Esophagus muscularis mucosa (tissue), 4 donors: ENCODE data around the gene CYTH1. TPM values are rescaled to one million over a fixed set of nuclear protein-coding genes. Genes with fewer than 3 reads are reported as not detected.
"Not testable (repeated sequence)": the region's sequence is repeated elsewhere in the genome, so short reads cannot be mapped to it uniquely, and the experiment has no call there.

Source experiments
- DNase-seq: peaks from one replicate; pipeline ENCODE4 v3.0.0-alpha.2; 2017; ENCODE audit errors: extremely low spot score
- H3K27ac ChIP-seq, 4 donors: fragments of 200-600 bp; sonication (generic); replicated peaks in 1 of 4; 1 replicate in 3 of 4; 2 replicates in 1 of 4; pipeline ENCODE4 v1.5.1; 2016 to 2019; ENCODE audit warnings: mild to moderate bottlenecking in 1 of 4
- H3K27me3 ChIP-seq, 4 donors: fragments of 200-600 bp; sonication (generic); one replicate each; pipeline versions ENCODE4 v1.5.1 to v1.6.0; 2016 to 2019
- H3K36me3 ChIP-seq, 4 donors: fragments of 200-600 bp; sonication (generic); one replicate each; pipeline ENCODE4 v1.5.1; 2016 to 2019
- H3K4me1 ChIP-seq, 4 donors: fragments of 200-600 bp; sonication (generic); one replicate each; pipeline ENCODE4 v1.5.1; 2016 to 2019
- H3K4me3 ChIP-seq, 4 donors: fragments of 200-600 bp; sonication (generic); 1 replicate in 2 of 4; 2 replicates in 2 of 4; pipeline ENCODE4 v1.5.1; 2016 to 2019; ENCODE audit warnings: mild to moderate bottlenecking in 4 of 4, moderate library complexity in 1 of 4
- H3K9me3 ChIP-seq, 4 donors: fragments of 200-600 bp; sonication (generic); 1 replicate in 3 of 4; 2 replicates in 1 of 4; pipeline ENCODE4 v1.5.1; 2016 to 2019
- EP300 ChIP-seq: sonication (generic); formaldehyde crosslinking; IDR thresholded peaks from one replicate; pipeline ENCODE4 v1.6.1; 2017; ENCODE audit warnings: antibody characterized with exemption
- POLR2A ChIP-seq: fragments of 450-650 bp; IDR thresholded peaks from one replicate; pipeline ENCODE4 v1.6.1; 2017; ENCODE audit warnings: antibody characterized with exemption, moderate library complexity, mild to moderate bottlenecking, low read depth
- POLR2AphosphoS5 ChIP-seq, 2 donors: sonication (generic); formaldehyde crosslinking; IDR thresholded peaks; one replicate each; pipeline ENCODE4 v1.6.1; 2017; ENCODE audit warnings: antibody characterized with exemption in 2 of 2
- WGBS: methylation state at CpG from one replicate; pipeline ENCODE4 v1.1.5; 2018; 5-methylcytosine and 5-hydroxymethylcytosine counted together
- intact Hi-C: fragments of 100-400 bp; cut with DNase I; formaldehyde crosslinking; loops from one replicate; pipeline ENCODE4 v1.15.1; 2023
- total RNA-seq, 4 donors: library from RNA; depleted of rRNA; stranded (reverse); fragments of >200 nt; gene quantifications; one replicate each; pipeline versions ENCODE4 v1.1.0 to v1.2.1, GENCODE V29; 2016
- TF ChIP-seq, protein P1 (sequence below), 3 experiments: fragments of 200-600 bp in 2 of 3; fragments of 450-650 bp in 1 of 3; sonication (generic) in 2 of 3; IDR thresholded peaks; one replicate each; pipeline ENCODE4 v1.5.1; 2017 to 2019; ENCODE audit warnings: antibody characterized with exemption in 3 of 3, mild to moderate bottlenecking in 2 of 3, moderate library complexity in 1 of 3

The CYTH1 gene
- total RNA-seq, 4 donors from 2014 or later: 25.7 to 39.4 (median 35.7) TPM

DNA sequence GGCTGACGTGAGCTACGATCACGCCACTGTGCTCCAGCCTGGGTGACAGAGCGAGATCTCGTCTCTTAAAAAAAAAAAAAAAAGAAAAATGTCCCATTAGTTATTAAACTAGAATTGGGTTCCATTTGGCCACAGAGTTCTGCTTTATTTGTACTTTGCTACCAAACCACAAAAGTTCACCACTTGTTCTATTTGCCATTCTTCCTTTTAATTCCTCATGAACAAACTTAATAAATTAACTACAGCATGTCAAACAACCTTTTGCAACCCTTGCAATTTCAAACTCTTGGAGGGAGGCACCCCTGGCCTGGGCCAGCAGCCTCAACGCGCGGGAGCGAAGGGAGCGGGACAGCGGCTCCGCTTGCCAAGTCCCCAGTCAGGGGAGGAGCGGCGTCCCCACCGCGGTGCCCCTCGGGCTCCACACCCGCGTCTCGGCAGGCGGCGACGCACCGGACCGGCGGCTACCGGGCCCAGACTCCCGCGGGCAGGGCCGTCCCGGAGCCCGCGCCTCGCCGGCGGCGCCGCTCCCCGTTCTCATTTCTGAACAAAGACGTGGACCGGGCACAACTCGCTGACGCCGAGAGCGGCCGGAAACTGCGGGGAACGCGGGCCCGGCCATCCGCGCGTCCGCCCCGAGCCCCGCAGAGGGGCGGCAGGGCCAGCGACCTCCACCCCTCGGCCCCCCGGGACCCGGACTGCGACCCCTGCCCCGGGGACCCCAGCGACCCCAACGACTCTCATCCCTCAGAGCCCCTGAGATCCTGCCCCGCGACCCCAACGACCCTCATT lies 775 bp downstream of the CYTH1 start:
- no peak for DNase-seq

DNA sequence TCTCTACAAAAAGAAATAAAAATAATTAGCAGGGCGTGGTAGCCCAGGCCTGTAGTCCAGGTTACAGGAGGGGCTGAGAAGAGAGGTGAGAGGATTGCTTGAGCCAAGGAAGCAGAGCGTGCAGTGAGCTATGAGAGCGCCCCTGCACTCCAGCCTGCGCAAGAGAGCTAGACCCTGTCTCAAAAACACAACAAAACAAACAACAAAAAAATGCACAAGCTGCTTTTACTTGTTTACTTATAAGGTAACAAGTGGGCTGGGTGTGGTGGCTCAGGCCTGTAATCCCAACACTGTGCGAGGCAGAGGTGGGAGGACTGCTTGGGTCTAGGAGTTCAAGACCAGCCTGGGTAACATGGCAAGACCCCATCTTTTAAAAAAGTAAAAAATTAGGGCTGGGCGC lies 1.7 kb downstream of the CYTH1 start:
- TF ChIP-seq EP300: no peak
- TF ChIP-seq, protein P1, sequence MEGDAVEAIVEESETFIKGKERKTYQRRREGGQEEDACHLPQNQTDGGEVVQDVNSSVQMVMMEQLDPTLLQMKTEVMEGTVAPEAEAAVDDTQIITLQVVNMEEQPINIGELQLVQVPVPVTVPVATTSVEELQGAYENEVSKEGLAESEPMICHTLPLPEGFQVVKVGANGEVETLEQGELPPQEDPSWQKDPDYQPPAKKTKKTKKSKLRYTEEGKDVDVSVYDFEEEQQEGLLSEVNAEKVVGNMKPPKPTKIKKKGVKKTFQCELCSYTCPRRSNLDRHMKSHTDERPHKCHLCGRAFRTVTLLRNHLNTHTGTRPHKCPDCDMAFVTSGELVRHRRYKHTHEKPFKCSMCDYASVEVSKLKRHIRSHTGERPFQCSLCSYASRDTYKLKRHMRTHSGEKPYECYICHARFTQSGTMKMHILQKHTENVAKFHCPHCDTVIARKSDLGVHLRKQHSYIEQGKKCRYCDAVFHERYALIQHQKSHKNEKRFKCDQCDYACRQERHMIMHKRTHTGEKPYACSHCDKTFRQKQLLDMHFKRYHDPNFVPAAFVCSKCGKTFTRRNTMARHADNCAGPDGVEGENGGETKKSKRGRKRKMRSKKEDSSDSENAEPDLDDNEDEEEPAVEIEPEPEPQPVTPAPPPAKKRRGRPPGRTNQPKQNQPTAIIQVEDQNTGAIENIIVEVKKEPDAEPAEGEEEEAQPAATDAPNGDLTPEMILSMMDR (IDR thresholded peaks at IDR 0.05): no peak
- peaks cover 17 to 52% (median 44%) of the 10 kb centered on the region in 4 donors for H3K4me1 ChIP-seq
- H3K4me3 ChIP-seq: peak overlapping the region; percentile 92 to 100 (median 99)
- WGBS: 88% methylated on average over 6 of the region's 6 CpGs
- H3K27ac ChIP-seq: peak overlapping the region; percentile 94 to 96 (median 95)
- no peaks in the 10 kb centered on the region for H3K27me3 ChIP-seq
- no peak for DNase-seq
- H3K36me3 ChIP-seq: no peaks in the 10 kb centered on the region
- no peaks in the 10 kb centered on the region for H3K9me3 ChIP-seq
- intact Hi-C loops: loop anchor here (5.0 kb wide), 2 partner anchors 57 to 63 kb away; no protein-coding TSS in a partner anchor

More for the DNA sequence above, 775 bp downstream of the CYTH1 start:
- Histone ChIP-seq H3K9me3 (no peaks in the 10 kb centered on the region), H3K27ac (peak overlapping the region; percentile 94 to 96 (median 95)), H3K36me3 (no peaks in the 10 kb centered on the region), H3K4me3 (peak overlapping the region; percentile 92 to 100 (median 99)), H3K27me3 (no peaks in the 10 kb centered on the region), H3K4me1 (peaks cover 17 to 51% (median 36%) of the 10 kb centered on the region in 4 donors)
- intact Hi-C loops: loop anchor here (5.0 kb wide), 2 partner anchors 56 to 64 kb away; no protein-coding TSS in a partner anchor
- TF ChIP-seq POLR2AphosphoS5 (IDR thresholded peaks at IDR 0.05) (peak in 1 of 2 donors; percentile 27), POLR2A (no peak), EP300 (no peak)
- TF ChIP-seq, protein P1 (IDR thresholded peaks at IDR 0.05): no peak
- WGBS: 7% methylated on average over 18 of the region's 68 CpGs

DNA sequence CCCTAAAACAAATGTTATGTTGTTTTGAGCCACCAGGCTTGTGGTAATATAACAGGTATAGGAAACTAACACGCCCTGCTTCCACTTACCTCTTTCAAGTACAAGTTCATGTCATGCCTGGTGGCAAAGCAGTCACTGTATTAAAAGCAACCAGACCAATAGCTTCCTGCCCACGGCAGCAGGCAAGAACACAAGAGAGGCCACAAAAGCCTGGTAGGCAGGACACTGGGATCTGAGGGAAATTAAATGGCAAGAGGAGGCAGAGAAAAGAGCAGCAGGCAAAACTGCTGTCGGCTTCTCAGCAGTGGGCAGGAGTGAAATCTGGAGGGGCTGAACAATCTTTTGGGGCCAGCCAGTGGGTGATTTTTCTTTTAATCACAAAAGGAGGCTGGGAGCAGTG lies 2.2 kb downstream of the CYTH1 start:
- H3K27ac ChIP-seq: peak overlapping the region; percentile 94 to 96 (median 95)
- H3K4me3 ChIP-seq: peak overlapping the region; percentile 3 to 100 (median 96)
- H3K4me1 ChIP-seq: peaks cover 17 to 54% (median 49%) of the 10 kb centered on the region in 4 donors
- intact Hi-C loops: loop anchor here (5.0 kb wide), 2 partner anchors 57 to 63 kb away; no protein-coding TSS in a partner anchor
- TF ChIP-seq EP300 (no peak), POLR2AphosphoS5 (IDR thresholded peaks at IDR 0.05) (no peak), POLR2A (no peak)
- TF ChIP-seq, protein P1 (IDR thresholded peaks at IDR 0.05): no peak
- no peaks in the 10 kb centered on the region for H3K27me3 ChIP-seq
- no peak for DNase-seq
- H3K36me3 ChIP-seq: no peaks in the 10 kb centered on the region
- no peaks in the 10 kb centered on the region for H3K9me3 ChIP-seq
- WGBS: 71% methylated on average over 3 of the region's 3 CpGs

DNA sequence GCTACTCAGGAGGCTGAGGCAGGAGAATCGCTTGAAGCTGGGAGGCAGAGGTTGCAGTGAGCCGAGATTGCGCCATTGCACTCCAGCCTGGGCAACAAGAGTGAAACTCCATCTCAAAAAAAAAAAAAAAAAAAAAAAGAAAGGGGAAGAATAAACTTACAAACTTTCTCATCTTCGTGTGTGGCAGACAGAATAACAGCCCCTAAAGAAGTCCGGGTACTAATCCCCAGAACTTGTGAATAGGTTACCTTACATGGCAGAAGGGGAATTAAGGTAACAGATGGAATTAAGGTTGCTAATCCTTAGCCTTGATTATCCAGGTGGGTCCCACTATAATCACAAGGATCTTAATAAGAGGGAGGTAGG lies 2.8 kb downstream of the CYTH1 start:
- H3K27me3 ChIP-seq, DNase-seq, H3K36me3 ChIP-seq, H3K4me3 ChIP-seq, intact Hi-C loops, H3K9me3 ChIP-seq: not testable (repeated sequence)
- H3K27ac ChIP-seq: peak overlapping the region; percentile 94 to 96 (median 95)
- 65% methylated on average over 5 of the region's 5 CpGs for WGBS
- peaks cover 17 to 57% (median 53%) of the 10 kb centered on the region in 4 donors for H3K4me1 ChIP-seq

DNA sequence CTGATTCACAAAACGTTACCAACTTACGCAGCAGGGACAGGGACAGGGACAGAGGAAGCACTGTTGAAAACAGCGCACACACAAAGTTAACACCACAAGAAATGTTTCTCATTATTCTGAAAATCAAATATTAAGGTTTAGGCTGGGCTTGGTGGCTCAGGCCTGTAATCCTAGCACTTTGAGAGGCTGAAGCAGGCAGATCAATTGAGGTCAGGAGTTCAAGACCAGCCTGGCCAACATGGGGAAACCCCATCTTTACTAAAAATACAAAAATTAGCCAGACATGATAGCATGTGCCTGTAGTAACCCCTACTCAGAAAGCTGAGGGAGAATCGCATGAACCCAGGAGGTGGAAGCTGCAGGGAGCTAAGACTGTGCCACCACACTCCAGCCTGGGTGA lies 4.2 kb downstream of the CYTH1 start:
- Histone ChIP-seq H3K4me3 (no peak overlapping the region), H3K9me3 (no peaks in the 10 kb centered on the region), H3K27me3 (no peaks in the 10 kb centered on the region), H3K4me1 (peaks cover 17 to 48% (median 46%) of the 10 kb centered on the region in 4 donors), H3K36me3 (no peaks in the 10 kb centered on the region), H3K27ac (no peak overlapping the region)
- intact Hi-C loops: no loop called here
- TF ChIP-seq EP300: no peak
- no peak for TF ChIP-seq POLR2AphosphoS5 (IDR thresholded peaks at IDR 0.05)
- TF ChIP-seq, protein P1 (IDR thresholded peaks at IDR 0.05): no peak
- no peak for TF ChIP-seq POLR2A
- 90% methylated on average over 4 of the region's 4 CpGs for WGBS
- DNase-seq: no peak
